ENCODE measurements around the gene TTYH3. TPM values are rescaled to one million over a fixed set of nuclear protein-coding genes. Genes with fewer than 3 reads are reported as not detected.

Gene TTYH3
- total RNA-seq, 2 experiments from 2014 or later, result 23.8 to 63.6 TPM

DNA sequence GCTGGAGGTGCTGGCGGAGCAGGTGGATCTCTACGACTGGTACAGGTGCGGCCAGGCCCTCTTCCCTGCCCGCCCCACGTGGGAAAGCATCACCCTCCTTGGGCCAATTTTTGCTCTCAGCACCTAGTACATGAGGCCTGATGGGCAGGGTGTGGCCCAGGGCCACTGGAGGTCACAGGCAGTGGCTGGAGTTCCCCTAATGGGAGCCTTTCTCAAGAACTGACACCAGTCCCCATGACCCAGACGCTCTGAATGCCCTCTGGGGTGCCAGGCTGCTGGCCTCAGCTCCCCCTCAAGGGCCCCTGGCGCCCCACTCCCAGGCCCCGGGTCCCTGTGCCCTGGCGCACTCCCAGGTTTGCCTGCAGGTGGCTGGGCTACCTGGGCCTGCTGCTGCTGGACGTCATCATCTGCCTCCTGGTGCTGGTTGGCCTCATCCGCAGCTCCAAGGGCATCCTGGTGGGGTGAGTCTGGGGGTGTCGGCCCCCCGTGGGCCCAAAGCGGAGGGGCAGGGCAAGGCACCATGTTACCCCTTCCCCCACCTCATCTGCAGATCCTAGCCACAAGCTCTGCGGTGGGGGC is 15.9 kb downstream of the TTYH3 start:
- Histone ChIP-seq H2AFZ (ENCODE audit: low read length) (no peak overlapping the region), H3K27ac (ENCODE audit: low read depth, low read length, poor library complexity, severe bottlenecking) (no peak overlapping the region)
- DNase-seq (ENCODE audit: low spot score), result no peak

DNA sequence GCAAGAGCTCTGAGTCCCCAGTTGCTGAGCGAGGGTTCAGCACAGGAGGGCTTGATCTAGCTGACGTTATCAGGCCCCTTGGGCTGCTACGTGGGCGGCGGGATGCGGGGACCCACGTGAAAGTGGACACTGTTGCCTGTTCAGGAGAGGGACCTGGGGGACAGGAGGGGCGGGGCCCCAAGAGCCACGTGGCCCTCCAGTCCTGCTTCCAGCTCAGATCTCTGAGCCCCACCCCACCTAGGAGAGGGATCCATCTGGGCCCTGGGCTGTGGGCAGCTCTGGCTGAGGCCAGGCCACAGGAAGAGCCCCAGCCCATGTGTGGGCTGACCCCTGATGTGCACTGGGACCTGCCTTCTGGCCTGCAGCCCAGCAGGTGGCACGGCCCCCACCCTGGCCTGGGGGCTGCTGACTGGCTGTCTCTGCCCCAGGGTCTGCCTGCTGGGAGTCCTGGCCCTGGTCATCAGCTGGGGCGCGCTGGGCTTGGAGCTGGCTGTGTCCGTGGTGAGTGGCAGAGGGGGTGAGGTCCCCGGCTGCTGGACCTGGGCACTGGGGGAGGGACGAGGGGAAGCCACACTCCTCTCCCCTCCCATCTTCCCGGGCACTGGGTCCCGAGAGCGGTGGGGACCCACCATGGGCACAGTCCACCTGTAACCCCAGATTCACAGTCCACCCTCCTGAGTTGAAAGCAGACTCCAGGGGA is 17.5 kb downstream of the TTYH3 start:
- TF ChIP-seq EZH2phosphoT487 (IDR thresholded peaks at IDR 0.05; ENCODE audit: borderline replicate concordance, low read depth, low read length), result no peak
- TF ChIP-seq, protein P1, sequence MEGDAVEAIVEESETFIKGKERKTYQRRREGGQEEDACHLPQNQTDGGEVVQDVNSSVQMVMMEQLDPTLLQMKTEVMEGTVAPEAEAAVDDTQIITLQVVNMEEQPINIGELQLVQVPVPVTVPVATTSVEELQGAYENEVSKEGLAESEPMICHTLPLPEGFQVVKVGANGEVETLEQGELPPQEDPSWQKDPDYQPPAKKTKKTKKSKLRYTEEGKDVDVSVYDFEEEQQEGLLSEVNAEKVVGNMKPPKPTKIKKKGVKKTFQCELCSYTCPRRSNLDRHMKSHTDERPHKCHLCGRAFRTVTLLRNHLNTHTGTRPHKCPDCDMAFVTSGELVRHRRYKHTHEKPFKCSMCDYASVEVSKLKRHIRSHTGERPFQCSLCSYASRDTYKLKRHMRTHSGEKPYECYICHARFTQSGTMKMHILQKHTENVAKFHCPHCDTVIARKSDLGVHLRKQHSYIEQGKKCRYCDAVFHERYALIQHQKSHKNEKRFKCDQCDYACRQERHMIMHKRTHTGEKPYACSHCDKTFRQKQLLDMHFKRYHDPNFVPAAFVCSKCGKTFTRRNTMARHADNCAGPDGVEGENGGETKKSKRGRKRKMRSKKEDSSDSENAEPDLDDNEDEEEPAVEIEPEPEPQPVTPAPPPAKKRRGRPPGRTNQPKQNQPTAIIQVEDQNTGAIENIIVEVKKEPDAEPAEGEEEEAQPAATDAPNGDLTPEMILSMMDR (conservative IDR thresholded peaks at IDR 0.05; ENCODE audit: low read length), result no peak
- Histone ChIP-seq H4K20me1 (ENCODE audit: insufficient read depth, low read length) (no peaks in the 10 kb centered on the region), H3K4me2 (ENCODE audit: low read length) (no peak overlapping the region), H3K9me3 (ENCODE audit: low read length) (no peaks in the 10 kb centered on the region), H3K9me2 (ENCODE audit: insufficient read depth, low read length) (no peaks in the 10 kb centered on the region), H3K79me2 (ENCODE audit: insufficient read depth, low read depth, low read length) (no peaks in the 10 kb centered on the region), H3K36me3 (ENCODE audit: insufficient read depth, low read length) (no peaks in the 10 kb centered on the region), H3K4me3 (ENCODE audit: low read depth, low read length, poor library complexity, severe bottlenecking) (no peak overlapping the region), H3K27ac (ENCODE audit: low read depth, low read length, poor library complexity, severe bottlenecking) (no peak overlapping the region), H2AFZ (ENCODE audit: low read length) (no peak overlapping the region), H3K4me1 (ENCODE audit: insufficient read depth, low read length, poor library complexity, severe bottlenecking) (peaks cover 30% of the 10 kb centered on the region)
- BruUV-seq (replicated peaks), result no TSS peak
- POLR2A ChIA-PET, result no interaction called here
- CTCF ChIA-PET (ENCODE audit: unreplicated experiment), result no interaction called here
- DNase-seq (ENCODE audit: low spot score), result no peak
- intact Hi-C loops (cut with micrococcal nuclease; ENCODE audit: unreplicated experiment), result no loop called here

More for the DNA sequence above, 15.9 kb downstream of the TTYH3 start:
- no peak for TF ChIP-seq EZH2phosphoT487 (IDR thresholded peaks at IDR 0.05; ENCODE audit: borderline replicate concordance, low read depth, low read length)
- TF ChIP-seq, protein P1 (conservative IDR thresholded peaks at IDR 0.05; ENCODE audit: low read length), result no peak
- ChIA-PET POLR2A (no interaction called here), CTCF (ENCODE audit: unreplicated experiment) (interaction anchor here (0.5 kb wide), 1 partner anchor 211 kb away, joined by 3 read pairs; no protein-coding TSS in a partner anchor)
- BruUV-seq (replicated peaks), result no TSS peak
- H4K20me1 ChIP-seq (ENCODE audit: insufficient read depth, low read length), result no peaks in the 10 kb centered on the region
- no peak overlapping the region for H3K4me3 ChIP-seq (ENCODE audit: low read depth, low read length, poor library complexity, severe bottlenecking)
- no peaks in the 10 kb centered on the region for H3K36me3 ChIP-seq (ENCODE audit: insufficient read depth, low read length)
- peaks cover 42% of the 10 kb centered on the region for H3K4me1 ChIP-seq (ENCODE audit: insufficient read depth, low read length, poor library complexity, severe bottlenecking)
- no peak overlapping the region for H3K4me2 ChIP-seq (ENCODE audit: low read length)
- intact Hi-C loops (cut with micrococcal nuclease; ENCODE audit: unreplicated experiment), result no loop called here
- no peaks in the 10 kb centered on the region for H3K9me2 ChIP-seq (ENCODE audit: insufficient read depth, low read length)
- no peaks in the 10 kb centered on the region for H3K79me2 ChIP-seq (ENCODE audit: insufficient read depth, low read depth, low read length)
- H3K9me3 ChIP-seq (ENCODE audit: low read length), result no peaks in the 10 kb centered on the region

DNA sequence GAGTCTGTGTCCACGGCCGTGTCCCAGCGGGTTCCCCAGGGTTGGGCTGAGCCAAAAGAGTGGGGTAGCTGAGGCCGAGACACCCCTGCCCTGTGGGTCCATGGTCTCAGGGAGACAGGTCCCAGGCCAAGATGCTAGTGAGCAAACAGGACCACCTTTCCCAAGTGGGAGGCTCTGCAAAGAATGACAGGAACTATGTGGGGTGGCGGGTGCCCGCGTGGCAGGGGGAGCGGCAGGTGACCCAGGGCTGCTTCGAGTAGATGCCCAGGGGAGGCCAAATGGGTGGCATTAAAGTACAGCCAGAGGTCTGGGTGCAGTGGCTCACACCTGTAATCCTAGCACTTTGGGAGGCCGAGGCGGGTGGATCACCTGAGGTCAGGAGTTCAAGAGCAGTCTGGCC is 18.2 kb downstream of the TTYH3 start:
- ChIA-PET POLR2A (no interaction called here), CTCF (ENCODE audit: unreplicated experiment) (interaction anchor here (0.6 kb wide), 1 partner anchor 19 kb away, joined by 5 read pairs; no protein-coding TSS in a partner anchor)
- no peaks in the 10 kb centered on the region for H4K20me1 ChIP-seq (ENCODE audit: insufficient read depth, low read length)
- no TSS peak for BruUV-seq (replicated peaks)
- H3K79me2 ChIP-seq (ENCODE audit: insufficient read depth, low read depth, low read length), result no peaks in the 10 kb centered on the region
- no peaks in the 10 kb centered on the region for H3K9me2 ChIP-seq (ENCODE audit: insufficient read depth, low read length)
- H3K27ac ChIP-seq (ENCODE audit: low read depth, low read length, poor library complexity, severe bottlenecking), result no peak overlapping the region
- no peak overlapping the region for H3K4me2 ChIP-seq (ENCODE audit: low read length)
- no peak for DNase-seq (ENCODE audit: low spot score)
- no peak overlapping the region for H3K4me3 ChIP-seq (ENCODE audit: low read depth, low read length, poor library complexity, severe bottlenecking)
- intact Hi-C loops (cut with micrococcal nuclease; ENCODE audit: unreplicated experiment), result no loop called here
- H3K36me3 ChIP-seq (ENCODE audit: insufficient read depth, low read length), result no peaks in the 10 kb centered on the region
- no peaks in the 10 kb centered on the region for H3K9me3 ChIP-seq (ENCODE audit: low read length)
- TF ChIP-seq, protein P1 (conservative IDR thresholded peaks at IDR 0.05; ENCODE audit: low read length), result no peak
- no peak for TF ChIP-seq EZH2phosphoT487 (IDR thresholded peaks at IDR 0.05; ENCODE audit: borderline replicate concordance, low read depth, low read length)
- no peak overlapping the region for H2AFZ ChIP-seq (ENCODE audit: low read length)
- H3K4me1 ChIP-seq (ENCODE audit: insufficient read depth, low read length, poor library complexity, severe bottlenecking), result peaks cover 23% of the 10 kb centered on the region

Measured in OCI-LY7 (cell line).